Measurements from ENCODE around the gene ZNF816.
"Not testable (repeated sequence)": the region's sequence is repeated elsewhere in the genome, so short reads cannot be mapped to it uniquely, and the experiment has no call there.

GRCh38 chr19:52941523-52941922 is 21.2 kb downstream of the ZNF816 start:
- TF ChIP-seq POLR2A, CTCF (IDR thresholded peaks at IDR 0.05): not testable (repeated sequence)

All from esophagus squamous epithelium (tissue), 4 donors.